ENCODE data around the gene WNT5A.

WNT5A gene

GRCh38 chr3:55491296-55491816 lies 4.2 kb upstream of the WNT5A start:
- no peak for TF ChIP-seq CTCF (conservative IDR thresholded peaks at IDR 0.05)
- peak overlapping the region; percentile 69 for H3K27ac ChIP-seq

- no peak for TF ChIP-seq CTCF (conservative IDR thresholded peaks at IDR 0.05)
- H3K27ac ChIP-seq, result peak overlapping the region; percentile 69
These were observed 3.3 kb upstream of the WNT5A start for GRCh38 chr3:55490276-55490913.

GRCh38 chr3:55489798-55490132 lies 2.7 kb upstream of the WNT5A start:
- no peak for TF ChIP-seq CTCF (conservative IDR thresholded peaks at IDR 0.05)
- peak overlapping the region; percentile 69 for H3K27ac ChIP-seq

- H3K27ac ChIP-seq, result peak overlapping the region; percentile 63
- no peak for TF ChIP-seq CTCF (conservative IDR thresholded peaks at IDR 0.05)
These were observed 1.4 kb upstream of the WNT5A start for GRCh38 chr3:55488398-55489055.

GRCh38 chr3:55487381-55488241 lies 505 bp upstream of the WNT5A start:
- no peak for TF ChIP-seq CTCF (conservative IDR thresholded peaks at IDR 0.05)
- H3K27ac ChIP-seq, result peak overlapping the region; percentile 63

- no peak for TF ChIP-seq CTCF (conservative IDR thresholded peaks at IDR 0.05)
- peak overlapping the region; percentile 63 for H3K27ac ChIP-seq
These were observed 827 bp downstream of the WNT5A start for GRCh38 chr3:55486101-55486856.
